Epidermal melanocyte (primary cell): Measurements from ENCODE around the gene ARID1B.

Experiments used
- DNase-seq: peaks from one replicate; pipeline ENCODE4 v3.0.0; 2011; ENCODE audit warnings: low spot score; ENCODE audit not compliant: insufficient read length

Gene ARID1B

DNA sequence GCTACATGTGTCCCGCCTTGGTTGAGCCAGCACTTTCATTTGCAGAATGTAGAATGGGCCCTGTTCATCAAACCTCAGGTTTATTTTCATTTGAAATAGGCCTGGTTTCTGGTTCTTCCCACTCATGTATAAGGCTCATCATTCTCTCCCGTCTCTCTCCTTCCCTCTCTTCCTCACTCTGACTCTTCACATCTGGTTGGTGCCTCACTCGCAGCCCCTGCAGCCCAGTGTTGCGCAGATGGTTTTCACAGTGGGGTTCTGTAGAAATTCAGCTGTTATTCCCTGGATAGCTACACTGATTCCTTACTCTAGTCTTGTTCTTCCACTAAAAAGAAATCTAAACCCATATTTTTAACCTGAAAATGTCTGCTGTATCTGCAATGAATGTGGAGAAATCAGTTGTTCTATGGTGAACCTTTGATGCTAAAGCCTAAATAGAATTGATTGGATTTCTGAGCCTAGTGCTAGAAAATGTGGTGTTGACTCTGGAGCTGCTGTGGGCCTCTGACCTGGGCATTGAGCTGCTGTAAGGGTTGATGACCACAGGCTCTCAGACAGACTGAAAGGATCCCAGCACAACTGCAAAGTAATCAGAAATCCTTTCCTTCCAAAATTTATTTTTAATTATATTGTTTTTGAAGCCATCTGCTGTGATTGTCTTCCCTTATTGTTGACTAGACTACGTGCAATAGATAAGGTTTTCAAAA is 395.8 kb downstream of the ARID1B start:
- no peak for DNase-seq

DNA sequence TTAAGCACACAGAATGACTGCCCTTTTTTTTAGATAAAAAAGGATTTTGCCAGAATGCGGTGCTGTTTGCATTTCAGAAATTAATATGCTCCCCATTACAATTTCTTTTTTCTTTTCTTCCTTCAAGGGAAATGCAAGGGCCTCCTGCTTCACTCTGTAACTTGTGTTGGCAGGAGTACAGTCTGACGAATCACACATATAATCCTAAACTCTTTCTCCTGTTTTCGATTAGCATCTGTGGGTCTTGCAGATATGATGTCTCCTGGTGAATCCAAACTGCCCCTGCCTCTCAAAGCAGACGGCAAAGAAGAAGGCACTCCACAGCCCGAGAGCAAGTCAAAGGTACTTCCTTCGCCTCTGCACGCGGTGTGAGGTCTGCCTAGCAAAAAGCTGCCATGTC is 396.6 kb downstream of the ARID1B start:
- DNase-seq: no peak

DNA sequence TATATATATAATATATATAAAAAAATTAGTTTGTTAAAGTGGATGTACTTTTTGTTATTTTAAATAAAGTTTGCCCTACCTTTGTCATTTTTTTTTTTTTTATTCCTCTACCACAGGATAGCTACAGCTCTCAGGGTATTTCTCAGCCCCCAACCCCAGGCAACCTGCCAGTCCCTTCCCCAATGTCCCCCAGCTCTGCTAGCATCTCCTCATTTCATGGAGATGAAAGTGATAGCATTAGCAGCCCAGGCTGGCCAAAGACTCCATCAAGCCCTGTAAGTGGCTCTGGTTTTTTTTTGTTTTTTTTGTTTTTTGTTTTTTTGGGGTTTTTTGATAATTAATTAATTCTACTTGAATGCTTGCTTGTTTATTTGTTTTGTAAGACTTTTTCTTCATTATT is 397.6 kb downstream of the ARID1B start:
- DNase-seq: no peak

DNA sequence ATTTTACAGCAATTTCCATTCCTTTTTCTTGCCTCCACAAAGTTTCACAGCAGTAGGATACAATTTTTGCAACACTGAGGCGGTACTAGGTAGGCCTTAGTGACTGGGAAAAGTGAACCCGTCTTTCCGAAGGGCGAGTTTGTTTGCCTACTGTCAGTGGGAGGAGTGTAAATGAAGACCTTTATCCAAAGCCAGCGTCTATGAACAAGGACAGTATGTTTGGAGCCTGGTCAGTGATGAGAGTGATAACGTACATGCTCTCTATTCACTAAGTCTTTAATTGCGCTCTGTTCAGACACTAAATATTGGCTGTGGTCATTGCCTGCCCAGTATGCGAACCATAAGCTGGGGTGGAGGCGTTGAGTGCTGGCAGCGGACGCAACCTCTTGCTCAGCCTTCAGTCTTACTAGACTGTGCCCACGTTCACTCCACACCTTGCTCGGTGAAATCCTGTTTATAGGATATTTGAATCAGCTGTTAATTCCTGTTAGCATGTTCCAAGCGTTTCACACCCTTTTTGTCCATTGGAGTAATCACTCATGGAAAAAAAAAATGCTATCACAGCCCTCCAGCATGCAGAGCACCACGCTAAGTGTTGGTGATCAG is 400.7 kb downstream of the ARID1B start:
- no peak for DNase-seq

DNA sequence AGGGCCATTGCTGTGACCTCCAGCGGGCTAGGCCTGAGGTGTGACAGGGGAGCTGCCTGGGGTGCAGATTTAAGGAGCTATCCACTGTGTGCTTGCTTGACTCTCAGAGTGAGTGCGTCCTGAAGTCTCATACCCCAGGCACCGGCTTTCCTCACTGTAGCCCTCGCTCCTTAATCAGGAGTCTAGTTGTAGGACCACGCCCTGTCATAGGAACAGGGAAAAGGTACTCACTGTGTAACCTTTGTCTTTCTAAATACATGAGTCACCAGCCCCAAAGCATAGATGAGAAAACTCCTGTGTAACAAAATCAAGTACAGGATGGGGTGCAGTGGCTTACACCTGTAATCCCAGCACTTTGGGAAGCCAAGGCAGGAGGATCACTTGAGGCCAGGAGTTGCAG is 404.5 kb downstream of the ARID1B start:
- no peak for DNase-seq

DNA sequence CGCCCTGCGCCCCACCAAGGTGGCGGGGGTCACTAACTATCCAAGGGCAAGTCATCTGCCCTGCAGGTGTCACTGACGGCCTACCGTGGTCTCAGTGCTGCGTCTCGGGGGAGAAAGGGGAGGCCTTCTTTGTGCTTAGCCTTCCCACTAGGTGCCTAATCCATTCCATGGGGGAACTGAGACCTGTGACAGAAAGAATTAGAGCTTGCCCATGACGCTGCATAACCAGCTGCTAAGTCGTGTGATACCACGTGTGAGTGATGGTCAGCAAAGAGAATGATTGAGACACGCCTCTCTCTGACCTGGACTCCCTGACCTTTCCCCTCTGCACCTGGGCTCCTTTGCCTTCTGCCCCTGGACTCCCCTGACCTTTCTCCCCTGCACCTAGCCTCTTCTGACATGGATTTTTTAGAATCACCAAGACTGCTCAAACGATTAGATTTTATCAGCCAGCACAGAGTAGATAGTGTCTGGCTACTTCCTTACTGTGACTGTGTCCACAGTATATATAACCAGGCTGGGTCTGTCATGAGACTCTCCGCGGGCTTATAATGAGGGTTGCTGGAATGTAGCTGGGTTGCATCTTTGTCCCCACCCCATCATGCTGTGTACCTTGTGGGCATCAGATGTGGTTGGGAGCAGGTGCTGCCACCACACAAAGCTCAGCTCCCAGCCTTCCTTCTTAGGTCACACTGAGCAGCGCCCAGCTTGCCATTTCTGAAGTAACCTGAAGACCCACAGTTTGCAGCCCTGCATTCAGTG is 405.5 kb downstream of the ARID1B start:
- no peak for DNase-seq

DNA sequence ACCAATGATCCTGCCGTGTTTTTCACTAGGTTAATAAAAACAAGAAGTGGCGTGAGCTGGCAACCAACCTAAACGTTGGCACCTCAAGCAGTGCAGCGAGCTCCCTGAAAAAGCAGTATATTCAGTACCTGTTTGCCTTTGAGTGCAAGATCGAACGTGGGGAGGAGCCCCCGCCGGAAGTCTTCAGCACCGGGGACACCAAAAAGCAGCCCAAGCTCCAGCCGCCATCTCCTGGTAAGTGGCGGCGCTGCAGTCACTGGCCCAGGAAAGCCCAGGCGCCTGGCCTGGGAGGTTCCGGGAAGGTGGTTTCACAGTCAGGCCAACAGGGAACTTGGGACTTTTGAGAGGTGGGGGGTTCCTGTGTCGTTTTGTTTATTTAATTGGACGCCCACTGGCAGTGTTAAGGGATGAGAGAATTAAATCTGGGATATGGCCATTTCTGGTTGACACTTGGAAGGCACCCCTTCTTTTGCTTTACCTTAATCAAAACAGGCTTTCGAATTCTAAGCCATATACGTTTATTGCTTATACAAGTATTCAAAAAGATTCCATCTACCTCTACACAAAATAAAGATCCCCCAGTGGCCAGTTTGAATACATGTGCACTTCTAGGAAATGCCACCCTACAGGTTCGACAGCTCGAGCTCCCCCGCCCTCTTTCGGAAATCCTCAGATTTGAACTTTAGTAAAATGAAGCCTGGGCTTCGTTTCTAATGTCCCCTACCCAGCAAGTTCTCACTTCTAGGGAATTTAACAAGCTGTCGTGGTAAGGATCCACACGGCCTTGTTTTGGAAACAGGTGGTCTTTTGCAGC is 407.2 kb downstream of the ARID1B start:
- DNase-seq: peak; percentile 68

DNA sequence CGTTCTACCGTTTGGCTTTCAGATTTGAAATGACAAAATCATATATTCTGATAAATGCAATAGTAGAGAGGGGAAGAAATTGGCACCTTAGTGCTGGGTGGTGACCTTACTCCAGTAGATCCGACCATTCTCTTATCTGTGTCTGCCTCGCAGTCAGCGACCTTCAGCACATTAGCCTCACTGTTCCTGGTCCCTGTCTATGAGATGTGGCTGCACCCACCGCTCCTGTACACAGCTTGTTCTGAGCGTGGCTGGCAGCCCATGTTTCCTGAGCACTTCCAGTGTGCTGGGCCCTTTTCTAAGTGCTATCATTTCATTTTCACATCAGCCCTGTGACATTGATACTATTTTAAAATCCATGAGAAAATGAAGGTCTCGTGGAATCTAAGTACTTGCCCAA is 408.0 kb downstream of the ARID1B start:
- DNase-seq: no peak

DNA sequence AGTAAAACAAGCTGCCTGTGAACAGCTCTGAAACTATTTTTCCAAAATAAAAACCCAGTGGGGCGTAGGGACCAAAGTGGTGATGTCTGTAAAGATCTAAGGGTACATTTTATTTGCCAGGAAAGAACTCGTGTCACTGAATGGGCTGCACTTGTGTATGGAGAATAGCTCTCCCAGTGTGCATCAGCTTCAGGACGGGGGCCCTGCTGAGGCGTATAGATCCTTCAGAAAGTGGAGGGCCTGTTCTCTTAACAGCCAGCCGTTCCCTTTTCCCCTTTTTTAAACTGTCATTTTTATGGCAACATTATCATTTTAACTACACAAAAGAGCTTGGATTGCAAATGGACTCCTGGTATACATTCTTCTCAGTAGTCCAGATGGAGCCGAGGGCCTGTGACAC is 408.8 kb downstream of the ARID1B start:
- no peak for DNase-seq

DNA sequence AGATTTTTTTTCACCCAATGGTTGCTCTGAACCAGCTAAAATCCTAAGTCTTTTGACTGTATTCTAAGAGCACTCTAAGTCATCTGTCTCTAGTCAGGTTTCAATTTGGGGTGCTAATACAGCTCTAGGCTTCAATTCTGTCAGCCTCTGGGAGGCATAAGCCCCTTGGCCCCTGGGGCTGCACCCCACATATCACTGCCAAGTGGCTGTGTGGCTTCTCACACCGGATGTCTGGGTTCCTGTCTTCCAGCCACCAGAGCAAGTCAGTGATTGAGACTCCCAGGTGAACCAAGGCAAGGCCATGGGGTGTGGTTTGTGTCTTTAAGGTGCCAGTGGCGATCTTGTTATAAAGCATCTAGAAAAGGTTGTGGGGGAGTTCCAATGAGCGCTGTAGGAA is 409.6 kb downstream of the ARID1B start:
- no peak for DNase-seq

DNA sequence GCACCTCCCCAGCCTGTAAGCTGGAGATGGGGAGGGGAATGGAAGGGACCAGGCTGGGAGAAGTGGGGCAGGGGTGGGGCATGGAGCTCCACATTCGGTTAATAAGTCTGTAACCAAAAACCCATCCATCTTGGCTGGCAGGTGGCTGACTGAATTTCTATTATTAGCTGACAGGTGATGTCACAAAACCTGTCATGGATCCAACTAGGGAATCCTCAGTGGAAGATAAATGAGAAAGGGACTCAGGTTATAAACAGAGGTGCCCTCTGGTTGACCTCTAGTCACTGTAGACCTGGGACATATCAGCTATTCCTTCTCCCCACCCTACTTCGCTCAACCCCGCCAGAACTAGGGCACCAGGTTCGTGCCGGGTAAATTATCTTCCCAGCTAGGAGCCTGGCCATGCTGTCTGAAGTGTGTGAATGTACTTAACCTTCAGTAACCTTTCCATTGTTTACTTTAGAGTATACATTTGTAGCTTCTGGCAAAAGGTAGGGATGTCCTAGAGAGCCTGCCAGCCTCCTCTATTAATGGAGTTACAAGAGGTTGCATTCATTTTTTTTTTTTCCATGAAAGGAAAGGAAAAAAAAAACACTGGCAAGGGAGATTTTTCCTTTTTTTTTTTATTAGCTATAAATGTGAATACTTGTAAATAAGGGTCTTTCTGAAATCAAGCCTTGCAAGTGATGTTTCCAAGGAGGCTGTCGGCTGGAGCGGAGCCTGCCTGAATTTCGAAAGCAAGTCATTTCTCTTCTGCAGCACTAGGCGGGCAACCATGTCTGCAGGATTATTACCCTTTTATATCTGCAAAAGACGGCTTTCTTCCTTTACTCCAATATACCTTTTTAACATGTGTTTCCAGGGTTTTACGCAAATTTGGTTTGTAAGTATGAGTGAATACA is 410.3 kb downstream of the ARID1B start:
- DNase-seq: no peak

DNA sequence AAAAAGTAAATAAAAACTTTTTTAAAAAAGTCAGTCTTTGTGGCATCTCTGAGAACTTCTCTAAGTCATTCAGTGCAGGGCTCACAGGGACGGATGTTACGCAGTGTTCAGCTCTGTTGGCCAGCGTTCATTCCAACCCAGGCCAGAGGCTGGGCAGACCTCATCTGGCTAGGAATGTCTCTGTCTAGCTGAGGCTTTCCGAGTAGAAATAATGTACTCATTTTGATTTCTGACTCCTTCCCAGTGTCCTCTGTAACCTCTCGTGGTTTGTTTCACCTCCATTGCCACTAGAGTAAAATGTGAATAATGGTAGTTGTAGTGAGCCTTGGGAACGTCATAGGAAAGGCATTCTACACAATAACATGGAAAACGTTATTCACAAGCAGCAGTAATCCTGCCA is 411.0 kb downstream of the ARID1B start:
- DNase-seq: no peak

DNA sequence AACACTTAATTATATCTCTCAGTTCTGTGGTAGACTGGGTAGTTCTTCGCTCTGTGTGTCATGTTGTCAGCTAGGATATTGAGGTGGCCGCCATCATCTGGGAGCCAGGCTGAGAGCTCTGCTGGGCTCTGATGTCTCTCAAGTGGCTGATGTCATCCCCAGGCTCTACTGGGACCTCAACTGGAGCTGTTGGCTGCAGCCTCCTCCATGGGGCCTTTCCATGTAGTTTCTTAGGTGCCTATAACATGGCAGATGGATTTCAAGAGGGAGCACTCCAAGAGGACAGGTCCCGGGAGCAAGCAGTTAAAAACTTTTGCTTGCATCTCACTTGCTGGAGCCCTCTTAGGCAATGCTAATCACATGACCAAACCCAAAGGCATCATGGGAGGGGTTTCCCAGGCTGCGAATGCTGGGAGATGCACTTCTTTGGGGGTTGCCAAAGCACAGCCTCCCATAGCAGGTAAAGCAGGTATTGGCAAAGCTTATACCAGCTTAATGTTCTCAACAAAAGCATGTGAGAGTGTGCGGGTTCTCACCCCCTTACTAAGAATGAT is 416.3 kb downstream of the ARID1B start:
- DNase-seq: no peak

DNA sequence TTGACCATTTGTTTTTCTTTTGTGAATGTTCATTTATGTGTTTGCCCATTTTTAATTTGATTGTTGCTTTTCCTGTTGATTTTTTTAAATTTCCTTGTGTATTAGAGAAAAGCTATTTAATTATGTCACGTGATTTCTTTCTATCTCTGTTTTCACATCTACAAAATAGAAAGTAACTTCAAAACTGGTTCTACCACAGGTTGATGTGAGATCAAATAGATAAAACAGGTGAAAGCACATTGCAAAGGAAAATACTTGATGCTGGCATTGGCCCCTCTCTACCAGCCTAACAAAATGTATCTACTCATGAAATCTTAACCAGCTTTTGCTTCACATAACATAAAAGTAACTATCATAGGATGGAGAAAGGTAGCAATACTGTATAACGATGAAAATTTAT is 416.9 kb downstream of the ARID1B start:
- no peak for DNase-seq

DNA sequence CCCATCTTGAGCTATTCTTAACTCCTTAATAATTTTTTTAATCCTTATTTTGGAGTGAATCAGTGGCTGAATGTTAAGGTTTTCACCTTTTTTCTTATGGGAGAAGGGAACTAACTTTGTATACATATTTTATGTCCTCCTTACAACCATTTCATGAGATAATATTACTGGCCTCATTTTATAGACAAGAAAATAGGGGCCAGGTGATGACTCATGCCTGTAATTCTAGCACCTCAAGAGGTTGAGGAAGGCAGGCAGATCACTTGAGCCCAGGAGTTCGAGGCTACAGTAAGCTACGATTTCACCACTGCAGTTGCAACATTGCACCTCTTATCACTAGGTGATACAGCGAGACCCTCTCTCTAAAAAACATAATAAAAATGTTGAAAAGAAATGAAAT is 417.5 kb downstream of the ARID1B start:
- no peak for DNase-seq

DNA sequence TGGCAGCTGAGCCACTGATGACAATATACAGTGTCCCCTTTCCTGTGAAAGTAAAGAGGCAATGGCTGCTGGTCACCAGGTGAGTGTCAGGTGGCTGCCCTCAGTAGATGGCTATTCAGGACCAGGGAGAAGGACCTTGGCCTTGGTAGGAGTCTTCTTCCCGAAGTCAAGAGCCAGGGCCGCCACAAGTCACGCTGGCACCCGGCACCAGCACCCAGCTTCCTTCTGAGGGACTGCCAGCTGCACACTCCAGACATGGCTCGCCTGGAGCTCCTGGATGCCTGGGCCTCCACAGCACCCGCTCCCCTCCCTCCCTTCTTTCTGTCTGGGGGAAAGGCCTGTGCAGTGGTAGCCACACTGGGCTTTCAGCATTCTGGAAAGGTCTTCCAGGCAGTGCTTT is 419.2 kb downstream of the ARID1B start:
- DNase-seq: no peak

DNA sequence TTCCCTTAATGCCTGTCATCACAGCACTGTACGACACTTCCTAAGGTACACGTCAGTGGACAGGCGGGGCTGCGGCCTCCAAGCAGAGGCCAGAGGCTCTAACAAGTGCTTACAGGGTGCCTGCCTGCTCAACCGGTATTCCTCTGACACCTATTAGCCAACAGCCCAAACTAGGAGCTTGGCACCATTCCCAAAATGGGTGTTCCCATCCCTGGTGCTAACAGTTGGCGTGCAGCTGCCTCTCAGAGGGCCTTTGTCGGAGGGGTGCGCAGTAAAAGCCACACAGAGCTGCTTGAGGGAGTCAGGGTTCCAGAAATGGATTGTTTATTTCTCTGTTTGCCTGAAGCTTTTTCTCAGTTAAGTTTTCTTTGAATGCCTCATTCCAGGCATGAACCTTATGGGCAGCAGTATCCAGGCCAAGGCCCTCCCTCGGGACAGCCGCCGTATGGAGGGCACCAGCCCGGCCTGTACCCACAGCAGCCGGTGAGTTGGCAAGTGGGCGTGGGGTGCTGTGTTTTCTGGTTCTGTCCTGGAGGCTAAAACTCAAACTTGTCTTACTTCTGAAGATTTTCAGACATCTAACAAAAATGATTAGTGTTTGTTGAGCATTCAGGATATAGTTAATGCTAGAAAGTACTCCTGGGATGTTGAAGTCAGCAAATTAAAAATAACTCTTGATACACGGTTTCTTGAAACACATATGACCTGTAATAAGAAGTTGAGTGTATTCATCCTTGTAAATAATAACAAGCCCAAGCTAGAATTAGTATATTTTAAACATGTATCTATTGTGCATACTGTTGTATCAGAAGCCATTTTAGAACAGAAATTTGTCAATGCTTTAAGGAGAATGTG is 421.5 kb downstream of the ARID1B start:
- peak; percentile 64 for DNase-seq

DNA sequence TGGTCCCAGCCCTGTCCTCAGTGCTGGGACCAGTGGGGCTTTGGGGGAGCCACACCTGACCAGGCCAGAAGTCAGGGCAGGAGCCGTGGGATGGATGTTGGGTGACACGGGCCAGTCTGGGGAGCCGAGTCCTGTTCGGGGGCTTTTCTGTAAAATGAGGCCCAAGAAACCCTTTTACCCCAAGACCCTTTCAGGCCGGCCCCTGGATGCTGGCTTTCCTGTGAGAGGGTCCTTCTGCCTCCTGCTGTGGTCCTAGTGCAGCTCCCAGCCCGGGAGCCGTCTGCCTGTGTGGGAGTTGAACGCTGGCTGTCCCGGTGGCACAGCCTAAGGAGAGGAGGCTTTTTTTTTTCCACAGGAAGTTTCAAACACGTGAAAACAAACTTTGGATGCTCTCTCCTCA is 422.9 kb downstream of the ARID1B start:
- no peak for DNase-seq

DNA sequence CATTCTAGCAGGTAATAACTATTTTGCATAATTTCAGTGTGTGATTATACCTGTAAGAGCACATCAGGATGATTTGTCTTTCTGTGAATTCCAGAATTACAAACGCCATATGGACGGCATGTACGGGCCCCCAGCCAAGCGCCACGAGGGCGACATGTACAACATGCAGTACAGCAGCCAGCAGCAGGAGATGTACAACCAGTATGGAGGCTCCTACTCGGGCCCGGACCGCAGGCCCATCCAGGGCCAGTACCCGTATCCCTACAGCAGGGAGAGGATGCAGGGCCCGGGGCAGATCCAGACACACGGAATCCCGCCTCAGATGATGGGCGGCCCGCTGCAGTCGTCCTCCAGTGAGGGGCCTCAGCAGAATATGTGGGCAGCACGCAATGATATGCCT is 423.4 kb downstream of the ARID1B start:
- no peak for DNase-seq

DNA sequence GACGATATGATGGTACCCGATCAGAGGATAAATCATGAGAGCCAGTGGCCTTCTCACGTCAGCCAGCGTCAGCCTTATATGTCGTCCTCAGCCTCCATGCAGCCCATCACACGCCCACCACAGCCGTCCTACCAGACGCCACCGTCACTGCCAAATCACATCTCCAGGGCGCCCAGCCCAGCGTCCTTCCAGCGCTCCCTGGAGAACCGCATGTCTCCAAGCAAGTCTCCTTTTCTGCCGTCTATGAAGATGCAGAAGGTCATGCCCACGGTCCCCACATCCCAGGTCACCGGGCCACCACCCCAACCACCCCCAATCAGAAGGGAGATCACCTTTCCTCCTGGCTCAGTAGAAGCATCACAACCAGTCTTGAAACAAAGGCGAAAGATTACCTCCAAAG is 423.9 kb downstream of the ARID1B start:
- DNase-seq: no peak
